H9 (cell line): ENCODE results near the gene MCF2L2. TPM values are rescaled to one million over a fixed set of nuclear protein-coding genes. Genes with fewer than 3 reads are reported as not detected.

Experiments
- DNase-seq: peaks from one replicate; pipeline ENCODE4 v3.0.0-alpha.2; 2017
- H2AFZ ChIP-seq: one replicate; pipeline ENCODE4 v1.6.1; 2013; ENCODE audit warnings: mild to moderate bottlenecking, low read length, control low read depth, moderate library complexity
- H2AK5ac ChIP-seq: 2 replicates; pipeline ENCODE4 v1.6.1; 2013; ENCODE audit warnings: low read length, control low read depth, mixed read lengths; ENCODE audit not compliant: insufficient read length
- H2BK120ac ChIP-seq: one replicate; pipeline ENCODE4 v1.6.1; 2013; ENCODE audit warnings: low read depth, mild to moderate bottlenecking, low read length, control low read depth, inconsistent platforms; ENCODE audit not compliant: poor library complexity, severe bottlenecking
- H2BK12ac ChIP-seq: 2 replicates; pipeline ENCODE4 v1.6.1; 2013; ENCODE audit warnings: low read length, control low read depth, mixed read lengths, low read depth; ENCODE audit not compliant: insufficient read length
- H2BK15ac ChIP-seq: 2 replicates; pipeline ENCODE4 v1.6.1; 2013; ENCODE audit warnings: low read depth, low read length, control low read depth
- H2BK20ac ChIP-seq: one replicate; pipeline ENCODE4 v1.6.1; 2013; ENCODE audit warnings: low read depth, mild to moderate bottlenecking, low read length, control low read depth, inconsistent platforms; ENCODE audit not compliant: poor library complexity, severe bottlenecking
- H2BK5ac ChIP-seq: 2 replicates; pipeline ENCODE4 v1.6.1; 2013; ENCODE audit warnings: low read length, control low read depth, mixed read lengths; ENCODE audit not compliant: insufficient read length
- H3K14ac ChIP-seq: 2 replicates; pipeline ENCODE4 v1.6.1; 2013; ENCODE audit warnings: low read length, control low read depth; ENCODE audit not compliant: insufficient read depth
- H3K18ac ChIP-seq: 2 replicates; pipeline ENCODE4 v1.6.1; 2013; ENCODE audit warnings: low read depth, mild to moderate bottlenecking, mixed read lengths, low read length, control low read depth; ENCODE audit not compliant: insufficient read length
- H3K23ac ChIP-seq: 2 replicates; pipeline ENCODE4 v1.6.1; 2013; ENCODE audit warnings: low read length, control low read depth, mixed read lengths, low read depth; ENCODE audit not compliant: insufficient read length
- H3K23me2 ChIP-seq: 2 replicates; pipeline ENCODE4 v1.6.1; 2013; ENCODE audit warnings: low read depth, mild to moderate bottlenecking, mixed read lengths, low read length, control low read depth; ENCODE audit not compliant: insufficient read length, poor library complexity, severe bottlenecking
- H3K27ac ChIP-seq: 2 replicates; pipeline ENCODE4 v1.5.1; 2013; ENCODE audit warnings: low read length, control low read depth, mixed read lengths, low read depth; ENCODE audit not compliant: insufficient read length
- H3K27me3 ChIP-seq: 2 replicates; pipeline ENCODE4 v1.6.1; 2013; ENCODE audit warnings: low read length, control low read depth, inconsistent platforms; ENCODE audit not compliant: insufficient read depth
- H3K4ac ChIP-seq: 2 replicates; pipeline ENCODE4 v1.6.1; 2013; ENCODE audit warnings: low read depth, mild to moderate bottlenecking, control low read depth, inconsistent platforms, low read length, moderate library complexity
- H3K4me1 ChIP-seq: 2 replicates; pipeline ENCODE4 v1.6.1; 2013; ENCODE audit warnings: low read length, control low read depth, inconsistent platforms; ENCODE audit not compliant: insufficient read depth
- H3K4me2 ChIP-seq: 2 replicates; pipeline ENCODE4 v1.6.1; 2013; ENCODE audit warnings: low read length, control low read depth, mixed read lengths; ENCODE audit not compliant: insufficient read length, insufficient read depth
- H3K56ac ChIP-seq: 2 replicates; pipeline ENCODE4 v1.6.1; 2013; ENCODE audit warnings: low read depth, mild to moderate bottlenecking, mixed read lengths, low read length, control low read depth; ENCODE audit not compliant: insufficient read length
- H3K79me1 ChIP-seq: 2 replicates; pipeline ENCODE4 v1.6.1; 2013; ENCODE audit warnings: low read depth, mild to moderate bottlenecking, moderate library complexity, low read length, control low read depth, inconsistent platforms; ENCODE audit not compliant: insufficient read depth, poor library complexity, severe bottlenecking
- H3K79me2 ChIP-seq: 2 replicates; pipeline ENCODE4 v1.6.1; 2013; ENCODE audit warnings: low read length, control low read depth, inconsistent platforms; ENCODE audit not compliant: insufficient read depth
- H3K9ac ChIP-seq: 2 replicates; pipeline ENCODE4 v1.6.1; 2013; ENCODE audit warnings: low read length, control low read depth, mixed read lengths; ENCODE audit not compliant: insufficient read length; ENCODE audit errors: extremely low read depth
- H3K9me3 ChIP-seq: one replicate; pipeline ENCODE4 v1.6.1; 2013; ENCODE audit warnings: low read depth, low read length, inconsistent platforms; ENCODE audit not compliant: control insufficient read depth
- H3T11ph ChIP-seq: one replicate; pipeline ENCODE4 v1.6.1; 2013; ENCODE audit warnings: mild to moderate bottlenecking, low read length, control low read depth, inconsistent platforms
- H4K20me1 ChIP-seq: one replicate; pipeline ENCODE4 v1.6.1; 2013; ENCODE audit not compliant: control insufficient read depth, insufficient read length, insufficient read depth
- H4K5ac ChIP-seq: 2 replicates; pipeline ENCODE4 v1.6.1; 2013; ENCODE audit warnings: low read depth, mild to moderate bottlenecking, mixed read lengths, low read length, control low read depth; ENCODE audit not compliant: insufficient read length
- H4K8ac ChIP-seq: replicated peaks from 2 replicates; pipeline ENCODE4 v1.6.1; 2013; ENCODE audit warnings: low read length, control low read depth, mixed read lengths, low read depth; ENCODE audit not compliant: insufficient read length
- H4K91ac ChIP-seq: 2 replicates; pipeline ENCODE4 v1.6.1; 2013; ENCODE audit warnings: low read depth, mild to moderate bottlenecking, moderate library complexity, mixed read lengths, low read length, control low read depth; ENCODE audit not compliant: insufficient read length
- H3K27ac Mint-ChIP-seq, 3 experiments: 2 replicates in 2 of 3; 3 replicates in 1 of 3; pipeline ENCODE4 v1.8.0; 2020 to 2021; ENCODE audit warnings: mixed read lengths in 3 of 3, mild to moderate bottlenecking in 1 of 3, moderate library complexity in 1 of 3
- H3K27me3 Mint-ChIP-seq: 2 replicates; pipeline ENCODE4 v1.8.0; 2021; ENCODE audit warnings: low read depth, mild to moderate bottlenecking, moderate library complexity, mixed read lengths
- H3K36me3 Mint-ChIP-seq, 3 experiments: 2 replicates in 2 of 3; 3 replicates in 1 of 3; pipeline ENCODE4 v1.8.0; 2020 to 2021; ENCODE audit warnings: low read depth in 3 of 3, mixed read lengths in 3 of 3; ENCODE audit not compliant: insufficient read depth in 1 of 3
- H3K4me1 Mint-ChIP-seq, 2 experiments: 2 replicates each; pipeline ENCODE4 v1.8.0; 2020; ENCODE audit warnings: mixed read lengths in 2 of 2
- H3K4me3 Mint-ChIP-seq, 2 experiments: 2 replicates in 1 of 2; 3 replicates in 1 of 2; pipeline ENCODE4 v1.8.0; 2020 to 2021; ENCODE audit warnings: mild to moderate bottlenecking in 2 of 2, mixed read lengths in 2 of 2, moderate library complexity in 1 of 2
- H3K9me3 Mint-ChIP-seq, 2 experiments: 2 replicates in 1 of 2; 3 replicates in 1 of 2; pipeline ENCODE4 v1.8.0; 2020; ENCODE audit warnings: mild to moderate bottlenecking in 2 of 2, mixed read lengths in 2 of 2, moderate library complexity in 1 of 2
- WGBS: extraction: QIAGEN DNeasy Blood & Tissue Kit; methylation state at CpG from one replicate; pipeline ENCODE4 v1.1.7; 2013; ENCODE audit warnings: missing lambda C conversion rate, low lambda C conversion rate, mixed read lengths; ENCODE audit not compliant: insufficient read length; ENCODE audit errors: extremely low coverage; 5-methylcytosine and 5-hydroxymethylcytosine counted together
- total RNA-seq: library from RNA; stranded (reverse); gene quantifications from 2 replicates; pipeline ENCODE4 v1.2.1, GENCODE V29; 2021
- TF ChIP-seq, protein P1 (sequence below): fragments of 200-600 bp; sonication (generic); conservative IDR thresholded peaks from 3 replicates; pipeline ENCODE4 v1.8.0; 2021; ENCODE audit warnings: antibody characterized with exemption, mild to moderate bottlenecking

The MCF2L2 gene
- total RNA-seq, 1 experiment from 2014 or later: 6.4 TPM

DNA sequence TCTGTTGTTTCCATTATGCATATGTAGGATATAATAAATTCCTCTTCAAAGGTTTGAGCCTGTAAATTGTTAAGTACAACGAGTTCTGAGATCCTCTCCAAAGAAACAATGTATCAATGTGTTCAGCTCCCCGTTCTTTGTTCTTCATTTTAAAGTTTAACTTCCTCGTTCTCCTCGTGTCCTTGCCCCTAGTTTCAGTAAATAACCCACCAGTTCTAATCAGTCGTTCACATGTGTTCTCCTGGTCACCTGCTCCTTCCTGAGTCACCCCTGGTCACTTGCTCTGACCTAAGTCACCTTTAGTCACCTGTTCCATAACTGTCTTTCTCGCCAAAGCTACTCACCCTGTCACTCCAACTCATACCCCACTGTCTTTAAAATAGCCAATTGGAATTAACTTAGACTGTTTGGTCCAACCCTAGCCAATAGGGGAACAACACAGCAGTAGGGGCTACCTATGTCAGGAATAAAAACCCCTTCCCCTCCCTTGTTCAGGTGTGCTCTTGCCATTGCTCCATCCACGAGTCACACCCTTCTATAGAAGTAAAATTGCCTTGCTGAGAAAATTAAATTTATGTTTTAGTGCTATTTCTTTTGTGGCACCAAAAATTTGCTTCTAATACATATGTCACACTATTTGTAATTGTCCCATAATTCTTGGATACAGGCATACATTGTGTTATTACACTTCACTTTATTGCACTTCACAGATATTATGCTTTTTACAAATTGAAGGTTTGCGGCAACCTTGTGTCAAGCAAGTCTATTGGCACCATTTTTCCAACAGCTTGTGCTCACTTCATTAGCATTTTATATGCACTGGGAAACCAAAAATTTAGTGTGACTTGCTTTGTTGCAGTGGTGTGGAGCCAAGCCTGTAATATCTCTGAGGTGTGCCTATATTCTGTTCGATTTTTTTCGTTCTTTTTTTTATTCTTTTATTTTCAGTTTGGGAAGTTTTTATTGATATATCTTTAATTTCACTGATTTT, 15.3 kb upstream of the MCF2L2 start:
- no peaks in the 10 kb centered on the region for H4K20me1 ChIP-seq
- no peaks in the 10 kb centered on the region for H3K9me3 ChIP-seq
- H3K23me2 ChIP-seq: peaks cover 3% of the 10 kb centered on the region
- H3K27ac ChIP-seq: no peak overlapping the region
- no peak overlapping the region for H2BK12ac ChIP-seq
- no peaks in the 10 kb centered on the region for H3K27me3 Mint-ChIP-seq
- no peak overlapping the region for H2BK120ac ChIP-seq
- H2AFZ ChIP-seq: no peak overlapping the region
- no peak overlapping the region for H3K56ac ChIP-seq
- H3K4me1 ChIP-seq: no peaks in the 10 kb centered on the region
- H2BK15ac ChIP-seq: no peak overlapping the region
- H3K27me3 ChIP-seq: no peaks in the 10 kb centered on the region
- peaks cover 3 to 13% (median 8%) of the 10 kb centered on the region in 3 experiments; a peak in 6 of 7 replicates for H3K36me3 Mint-ChIP-seq
- H3K9me3 Mint-ChIP-seq: peaks cover 20 to 23% of the 10 kb centered on the region in 2 experiments
- no peak overlapping the region for H3K4me2 ChIP-seq
- no peak overlapping the region for H3K4me3 Mint-ChIP-seq
- no peak overlapping the region for H3K4ac ChIP-seq
- no peak overlapping the region for H4K5ac ChIP-seq
- no peak overlapping the region for H3K9ac ChIP-seq
- no peak overlapping the region for H3K14ac ChIP-seq
- H2AK5ac ChIP-seq: no peak overlapping the region
- H3K79me2 ChIP-seq: peaks cover 2% of the 10 kb centered on the region; the same call in 1 of the 2 replicates
- H3K18ac ChIP-seq: no peak overlapping the region
- H4K91ac ChIP-seq: no peak overlapping the region
- H3T11ph ChIP-seq: no peak overlapping the region
- H3K4me1 Mint-ChIP-seq: peaks cover 20 to 23% of the 10 kb centered on the region in 2 experiments
- WGBS: no CpG with 5 or more reads among the region's 10 CpGs
- no peak overlapping the region for H3K23ac ChIP-seq
- no peaks in the 10 kb centered on the region for H3K79me1 ChIP-seq
- H4K8ac ChIP-seq: no peak overlapping the region
- H2BK5ac ChIP-seq: no peak overlapping the region
- H3K27ac Mint-ChIP-seq: no peak overlapping the region; a peak in 1 of 7 replicates
- H2BK20ac ChIP-seq: no peak overlapping the region
- no peak for DNase-seq
- TF ChIP-seq, protein P1, sequence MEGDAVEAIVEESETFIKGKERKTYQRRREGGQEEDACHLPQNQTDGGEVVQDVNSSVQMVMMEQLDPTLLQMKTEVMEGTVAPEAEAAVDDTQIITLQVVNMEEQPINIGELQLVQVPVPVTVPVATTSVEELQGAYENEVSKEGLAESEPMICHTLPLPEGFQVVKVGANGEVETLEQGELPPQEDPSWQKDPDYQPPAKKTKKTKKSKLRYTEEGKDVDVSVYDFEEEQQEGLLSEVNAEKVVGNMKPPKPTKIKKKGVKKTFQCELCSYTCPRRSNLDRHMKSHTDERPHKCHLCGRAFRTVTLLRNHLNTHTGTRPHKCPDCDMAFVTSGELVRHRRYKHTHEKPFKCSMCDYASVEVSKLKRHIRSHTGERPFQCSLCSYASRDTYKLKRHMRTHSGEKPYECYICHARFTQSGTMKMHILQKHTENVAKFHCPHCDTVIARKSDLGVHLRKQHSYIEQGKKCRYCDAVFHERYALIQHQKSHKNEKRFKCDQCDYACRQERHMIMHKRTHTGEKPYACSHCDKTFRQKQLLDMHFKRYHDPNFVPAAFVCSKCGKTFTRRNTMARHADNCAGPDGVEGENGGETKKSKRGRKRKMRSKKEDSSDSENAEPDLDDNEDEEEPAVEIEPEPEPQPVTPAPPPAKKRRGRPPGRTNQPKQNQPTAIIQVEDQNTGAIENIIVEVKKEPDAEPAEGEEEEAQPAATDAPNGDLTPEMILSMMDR: no peak
